SJSA1 (cell line): ENCODE data around the gene BASP1. TPM values are rescaled to one million over a fixed set of nuclear protein-coding genes. Genes with fewer than 3 reads are reported as not detected.
"Not testable (repeated sequence)": the region's sequence is repeated elsewhere in the genome, so short reads cannot be mapped to it uniquely, and the experiment has no call there.

Experiments
- DNase-seq, 2 experiments: peaks; one replicate each; pipeline ENCODE4 v3.0.0-alpha.2; 2015 to 2020; ENCODE audit warnings: low spot score in 2 of 2, low read depth in 1 of 2
- H3K27ac ChIP-seq: fragments of 250-450 bp; sonication (Bioruptor Pico); 2 replicates; pipeline ENCODE4 v1.5.1; 2020; ENCODE audit warnings: mild to moderate bottlenecking, moderate library complexity
- H3K27me3 ChIP-seq: fragments of 250-450 bp; sonication (Bioruptor Pico); replicated peaks from 2 replicates; pipeline ENCODE4 v1.5.1; 2020; ENCODE audit warnings: mild to moderate bottlenecking, moderate library complexity
- H3K36me3 ChIP-seq: fragments of 250-450 bp; sonication (Bioruptor Pico); 2 replicates; pipeline ENCODE4 v1.5.1; 2020; ENCODE audit warnings: mild to moderate bottlenecking
- H3K4me1 ChIP-seq: fragments of 250-450 bp; sonication (Bioruptor Pico); replicated peaks from 2 replicates; pipeline ENCODE4 v1.6.1; 2021; ENCODE audit warnings: mild to moderate bottlenecking
- H3K4me3 ChIP-seq: fragments of 250-450 bp; sonication (Bioruptor Pico); 2 replicates; pipeline ENCODE4 v1.5.1; 2020; ENCODE audit warnings: mild to moderate bottlenecking
- H3K9me3 ChIP-seq: fragments of 250-450 bp; sonication (Bioruptor Pico); replicated peaks from 2 replicates; pipeline ENCODE4 v1.5.1; 2020; ENCODE audit warnings: mild to moderate bottlenecking
- total RNA-seq: library from RNA; depleted of rRNA; stranded (reverse); fragments of >200 nt; shearing (Covaris generic); gene quantifications from 2 replicates; pipeline ENCODE4 v1.2.3, GENCODE V29; 2014

The BASP1 gene
- total RNA-seq, 1 experiment from 2014 or later, result 523 TPM

GRCh38 chr5:17258431-17258830, 41.0 kb downstream of the BASP1 start:
- H3K4me3 ChIP-seq, result no peak overlapping the region
- H3K9me3 ChIP-seq, result peaks cover 4% of the 10 kb centered on the region; the same call in 1 of the 2 replicates
- DNase-seq, result peak in 1 of 2 experiments; percentile 60
- peaks cover 76% of the 10 kb centered on the region for H3K4me1 ChIP-seq
- H3K27ac ChIP-seq, result peak overlapping the region; percentile 17
- no peaks in the 10 kb centered on the region for H3K27me3 ChIP-seq
- H3K36me3 ChIP-seq, result peaks cover 68% of the 10 kb centered on the region

GRCh38 chr5:17259012-17259411, 41.6 kb downstream of the BASP1 start:
- Histone ChIP-seq H3K27ac (peak overlapping the region; percentile 17), H3K36me3 (peaks cover 69% of the 10 kb centered on the region), H3K4me1 (peaks cover 81% of the 10 kb centered on the region)
- H3K4me3 ChIP-seq, H3K27me3 ChIP-seq, H3K9me3 ChIP-seq, DNase-seq: not testable (repeated sequence)

- peak in 1 of 2 experiments; percentile 63 for DNase-seq
- H3K9me3 ChIP-seq, result peaks cover 4% of the 10 kb centered on the region; the same call in 1 of the 2 replicates
- no peaks in the 10 kb centered on the region for H3K27me3 ChIP-seq
- peaks cover 68% of the 10 kb centered on the region for H3K36me3 ChIP-seq
- no peak overlapping the region for H3K4me3 ChIP-seq
- H3K27ac ChIP-seq, result no peak overlapping the region; the same call in 1 of the 2 replicates
- H3K4me1 ChIP-seq, result peaks cover 81% of the 10 kb centered on the region
Measured at GRCh38 chr5:17259630-17260257, 42.3 kb downstream of the BASP1 start.

GRCh38 chr5:17260549-17260948, 43.1 kb downstream of the BASP1 start:
- DNase-seq, result no peak
- no peak overlapping the region for H3K27ac ChIP-seq
- no peaks in the 10 kb centered on the region for H3K27me3 ChIP-seq
- peaks cover 78% of the 10 kb centered on the region for H3K4me1 ChIP-seq
- H3K9me3 ChIP-seq, result peaks cover 4% of the 10 kb centered on the region; the same call in 1 of the 2 replicates
- peaks cover 68% of the 10 kb centered on the region for H3K36me3 ChIP-seq
- H3K4me3 ChIP-seq, result no peak overlapping the region

GRCh38 chr5:17261075-17261474, 43.6 kb downstream of the BASP1 start:
- Histone ChIP-seq H3K9me3 (peaks cover 4% of the 10 kb centered on the region; the same call in 1 of the 2 replicates), H3K4me3 (no peak overlapping the region), H3K4me1 (peaks cover 72% of the 10 kb centered on the region), H3K27me3 (no peaks in the 10 kb centered on the region), H3K36me3 (peaks cover 67% of the 10 kb centered on the region), H3K27ac (no peak overlapping the region)
- no peak for DNase-seq

GRCh38 chr5:17265041-17265440, 47.6 kb downstream of the BASP1 start:
- Histone ChIP-seq H3K27me3 (no peaks in the 10 kb centered on the region), H3K36me3 (peaks cover 64% of the 10 kb centered on the region), H3K27ac (no peak overlapping the region), H3K4me3 (no peak overlapping the region), H3K4me1 (peaks cover 33% of the 10 kb centered on the region), H3K9me3 (no peaks in the 10 kb centered on the region)
- DNase-seq, result no peak

- no peaks in the 10 kb centered on the region for H3K9me3 ChIP-seq
- H3K4me3 ChIP-seq, result no peak overlapping the region
- peaks cover 64% of the 10 kb centered on the region for H3K36me3 ChIP-seq
- no peak overlapping the region for H3K27ac ChIP-seq
- DNase-seq, result no peak
- H3K27me3 ChIP-seq, result no peaks in the 10 kb centered on the region
- peaks cover 24% of the 10 kb centered on the region for H3K4me1 ChIP-seq
Measured at GRCh38 chr5:17267106-17267505, 49.7 kb downstream of the BASP1 start.

GRCh38 chr5:17269201-17269600, 51.8 kb downstream of the BASP1 start:
- no peak for DNase-seq

GRCh38 chr5:17272111-17272510, 54.7 kb downstream of the BASP1 start:
- peaks cover 62% of the 10 kb centered on the region for H3K36me3 ChIP-seq
- H3K4me1 ChIP-seq, result 0 out of 2 replicates have a peak, but pooled peaks cover 5% of the 10 kb centered on the region
- no peaks in the 10 kb centered on the region for H3K9me3 ChIP-seq
- H3K27me3 ChIP-seq, result no peaks in the 10 kb centered on the region
- DNase-seq, result no peak
- no peak overlapping the region for H3K27ac ChIP-seq
- no peak overlapping the region for H3K4me3 ChIP-seq

More at GRCh38 chr5:17269201-17269600, 51.8 kb downstream of the BASP1 start:
- no peaks in the 10 kb centered on the region for H3K27me3 ChIP-seq
- no peak overlapping the region for H3K4me3 ChIP-seq
- H3K4me1 ChIP-seq, result peaks cover 13% of the 10 kb centered on the region
- H3K9me3 ChIP-seq, result no peaks in the 10 kb centered on the region
- H3K27ac ChIP-seq, result no peak overlapping the region
- peaks cover 54% of the 10 kb centered on the region for H3K36me3 ChIP-seq

GRCh38 chr5:17275289-17276158, 58.1 kb downstream of the BASP1 start:
- Histone ChIP-seq H3K27me3 (no peaks in the 10 kb centered on the region), H3K4me3 (no peak overlapping the region), H3K27ac (no peak overlapping the region), H3K4me1 (0 out of 2 replicates have a peak, but pooled peaks cover 5% of the 10 kb centered on the region), H3K9me3 (no peaks in the 10 kb centered on the region), H3K36me3 (peaks cover 57% of the 10 kb centered on the region)
- no peak for DNase-seq

GRCh38 chr5:17276445-17276844, 59.0 kb downstream of the BASP1 start:
- Histone ChIP-seq H3K36me3 (peaks cover 48% of the 10 kb centered on the region), H3K27me3 (no peaks in the 10 kb centered on the region), H3K4me3 (no peak overlapping the region), H3K9me3 (no peaks in the 10 kb centered on the region), H3K4me1 (no peaks in the 10 kb centered on the region; the same call in 1 of the 2 replicates), H3K27ac (no peak overlapping the region)
- no peak for DNase-seq

GRCh38 chr5:17277907-17278306, 60.5 kb downstream of the BASP1 start:
- DNase-seq, result no peak
- H3K4me3 ChIP-seq, result no peak overlapping the region
- H3K27me3 ChIP-seq, result no peaks in the 10 kb centered on the region
- H3K4me1 ChIP-seq, result peaks cover 10% of the 10 kb centered on the region
- H3K9me3 ChIP-seq, result no peaks in the 10 kb centered on the region
- peaks cover 47% of the 10 kb centered on the region for H3K36me3 ChIP-seq
- no peak overlapping the region for H3K27ac ChIP-seq

GRCh38 chr5:17278931-17279330, 61.5 kb downstream of the BASP1 start:
- Histone ChIP-seq H3K27ac (no peak overlapping the region), H3K27me3 (no peaks in the 10 kb centered on the region), H3K36me3 (peaks cover 47% of the 10 kb centered on the region), H3K9me3 (no peaks in the 10 kb centered on the region), H3K4me1 (peaks cover 13% of the 10 kb centered on the region), H3K4me3 (no peak overlapping the region)
- DNase-seq, result no peak

GRCh38 chr5:17279487-17279886, 62.1 kb downstream of the BASP1 start:
- H3K4me3 ChIP-seq, result no peak overlapping the region
- no peaks in the 10 kb centered on the region for H3K27me3 ChIP-seq
- H3K9me3 ChIP-seq, result no peaks in the 10 kb centered on the region
- DNase-seq, result no peak
- H3K36me3 ChIP-seq, result peaks cover 42% of the 10 kb centered on the region
- peaks cover 13% of the 10 kb centered on the region for H3K4me1 ChIP-seq
- H3K27ac ChIP-seq, result no peak overlapping the region
